Frontal cortex (tissue), 4 donors: ENCODE measurements around the gene AKR1E2. TPM values are rescaled to one million over a fixed set of nuclear protein-coding genes. Genes with fewer than 3 reads are reported as not detected.
A peak's percentile ranks its signal among the peaks of the same experiment; 100 is the strongest.

Source experiments
- DNase-seq, 2 donors: peaks; one replicate each; pipeline ENCODE4 v3.0.0; 2012; ENCODE audit warnings: low spot score in 2 of 2
- FAIRE-seq: peaks from 2 replicates; lab custom pipeline; 2012; peaks lifted over from hg19 to GRCh38; lab: Jason Lieb, UNC
- total RNA-seq: library from RNA; depleted of rRNA; stranded (reverse); fragments of >200 nt; gene quantifications from one replicate; pipeline ENCODE4 v1.2.3, GENCODE V29; 2014
- donor health status: control.
- donor health status: control.
- donor health status: control.

AKR1E2 gene
- 74.2 TPM for total RNA-seq

DNA sequence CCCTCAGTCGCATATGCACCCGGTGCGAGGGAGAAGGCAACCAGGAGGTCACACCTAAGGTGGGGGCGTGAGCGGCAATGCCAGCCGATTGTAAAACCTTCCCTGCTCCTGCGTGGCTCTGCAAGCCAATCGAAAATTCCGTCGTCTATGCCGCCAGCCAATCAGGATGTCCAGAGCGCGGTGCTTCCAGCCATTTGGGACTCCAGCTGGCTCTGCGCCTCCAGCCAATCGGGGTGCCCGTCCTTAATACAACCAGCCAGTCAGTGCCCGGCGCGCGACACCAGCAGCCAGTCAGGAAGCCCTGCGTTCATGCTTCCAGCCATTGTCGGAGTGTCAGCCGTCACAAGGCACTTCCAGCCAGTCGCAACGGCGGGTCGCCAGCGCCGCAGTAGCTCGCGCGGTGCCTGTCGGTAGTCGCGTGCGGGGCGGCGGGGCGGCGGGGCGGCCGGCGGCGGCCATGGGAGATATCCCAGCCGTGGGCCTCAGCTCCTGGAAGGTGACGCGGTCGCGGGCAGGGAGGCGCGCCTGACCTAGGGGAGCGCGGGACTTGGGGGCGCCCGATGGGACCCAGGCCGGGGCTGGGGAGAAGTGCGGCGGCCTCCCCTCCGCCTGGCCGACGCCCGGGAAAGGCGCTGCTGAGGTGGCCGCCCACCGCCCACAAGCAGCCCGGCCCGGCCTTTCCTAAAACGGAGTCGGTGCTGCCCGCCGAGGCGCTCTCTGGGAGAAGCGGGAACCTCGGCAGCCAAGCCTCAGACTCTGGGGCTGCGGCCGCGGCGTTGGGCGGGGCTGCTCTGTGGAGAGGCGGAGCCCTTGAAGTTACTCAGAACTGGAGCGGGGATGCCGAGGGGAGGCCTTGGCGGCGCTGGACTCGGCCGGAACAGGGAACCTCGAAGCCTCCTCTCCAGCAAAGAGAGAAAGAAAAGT is at the start of gene AKR1E2:
Gene AKR1E2 (plus strand): TSS at position 340 of the 924 bp plus-strand sequence. CDS start 118 bp downstream, at position 458.
- DNase-seq (peak; percentile 67 to 78), FAIRE-seq (no peak)

DNA sequence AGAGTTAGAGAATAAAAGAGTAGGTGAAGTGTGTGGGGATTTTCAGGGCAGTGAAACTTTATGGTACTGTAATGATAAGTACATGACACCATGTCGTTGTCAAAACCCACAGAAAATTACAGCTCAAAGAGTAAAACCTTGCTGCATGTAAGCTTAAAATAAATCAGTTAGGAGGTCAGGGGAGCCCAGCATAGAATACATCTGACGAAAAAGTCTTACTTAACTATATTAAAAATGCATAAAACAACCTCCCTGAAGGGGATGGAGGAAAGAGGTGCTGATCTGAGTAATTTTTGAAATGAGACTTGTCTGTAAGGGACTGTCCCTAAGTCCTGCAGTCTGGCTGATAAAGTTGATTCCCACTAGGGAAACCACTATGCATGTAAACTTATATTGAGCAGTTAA is 49.8 kb upstream of the AKR1E2 start:
- DNase-seq: no peak
- FAIRE-seq: no peak

DNA sequence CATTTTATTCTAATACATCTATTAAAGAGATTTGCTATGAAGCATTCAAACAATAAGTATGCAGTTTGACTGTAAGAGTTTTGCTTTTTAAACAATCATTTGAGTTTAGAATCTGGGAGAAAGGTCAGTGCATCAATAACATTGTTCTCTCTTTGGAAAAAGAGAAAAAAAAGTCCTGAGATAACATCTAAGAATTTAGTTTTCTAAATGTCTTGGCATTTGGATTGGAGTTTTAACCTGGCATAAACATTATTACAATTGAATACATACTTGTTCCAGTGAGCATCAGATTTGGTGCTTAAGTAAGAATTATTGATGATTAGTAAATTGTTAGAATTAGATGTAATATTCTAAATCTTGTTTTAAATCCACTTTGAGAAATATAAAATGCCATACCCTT is 47.2 kb upstream of the AKR1E2 start:
- DNase-seq (no peak), FAIRE-seq (no peak)

- DNase-seq: no peak
Observed at GRCh38 chr10:4780091-4780490, 45.9 kb upstream of the AKR1E2 start.

GRCh38 chr10:4780782-4781181 is 45.2 kb upstream of the AKR1E2 start:
- no peak for FAIRE-seq
- no peak for DNase-seq

More at GRCh38 chr10:4780091-4780490, 45.9 kb upstream of the AKR1E2 start:
- no peak for FAIRE-seq

GRCh38 chr10:4781955-4782354 is 44.1 kb upstream of the AKR1E2 start:
- no peak for FAIRE-seq

DNA sequence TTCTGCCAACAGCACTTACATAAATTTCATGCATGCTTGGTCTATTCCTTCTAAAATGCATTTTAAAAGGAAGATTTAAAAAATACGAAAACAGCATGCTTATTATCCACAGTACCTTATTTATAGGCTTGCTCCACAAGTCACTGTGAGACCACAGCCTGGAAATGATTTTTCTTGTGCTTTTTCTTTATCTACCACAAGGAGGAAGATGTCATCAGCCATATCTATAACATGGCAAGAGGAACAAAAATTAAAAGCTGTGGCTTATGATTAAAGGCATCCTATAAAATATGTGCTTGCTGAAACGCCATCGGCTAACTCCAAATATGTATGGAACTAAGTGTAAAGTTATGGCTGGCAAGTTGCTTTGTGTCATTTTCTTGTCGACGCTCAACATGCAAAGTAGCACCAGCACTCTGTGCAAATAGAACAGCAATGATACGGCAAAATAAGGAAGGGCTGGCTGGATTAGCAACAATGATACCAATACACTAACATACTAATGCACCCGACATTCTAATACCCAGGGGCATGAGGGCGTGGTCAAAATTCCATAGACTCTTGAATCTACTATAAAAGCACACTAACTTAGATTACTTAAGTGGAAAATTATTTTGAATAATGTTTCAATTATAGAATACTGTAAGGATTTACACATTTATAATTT is 41.2 kb upstream of the AKR1E2 start:
- DNase-seq (no peak), FAIRE-seq (no peak)

More at GRCh38 chr10:4781955-4782354, 44.1 kb upstream of the AKR1E2 start:
- DNase-seq: no peak

GRCh38 chr10:4786043-4786839 is 39.8 kb upstream of the AKR1E2 start:
- no peak for DNase-seq
- no peak for FAIRE-seq

- FAIRE-seq: no peak
- DNase-seq: no peak
Observed at GRCh38 chr10:4790045-4790444, 36.0 kb upstream of the AKR1E2 start.

- DNase-seq (no peak), FAIRE-seq (no peak)
Observed at GRCh38 chr10:4790922-4791321, 35.1 kb upstream of the AKR1E2 start.

DNA sequence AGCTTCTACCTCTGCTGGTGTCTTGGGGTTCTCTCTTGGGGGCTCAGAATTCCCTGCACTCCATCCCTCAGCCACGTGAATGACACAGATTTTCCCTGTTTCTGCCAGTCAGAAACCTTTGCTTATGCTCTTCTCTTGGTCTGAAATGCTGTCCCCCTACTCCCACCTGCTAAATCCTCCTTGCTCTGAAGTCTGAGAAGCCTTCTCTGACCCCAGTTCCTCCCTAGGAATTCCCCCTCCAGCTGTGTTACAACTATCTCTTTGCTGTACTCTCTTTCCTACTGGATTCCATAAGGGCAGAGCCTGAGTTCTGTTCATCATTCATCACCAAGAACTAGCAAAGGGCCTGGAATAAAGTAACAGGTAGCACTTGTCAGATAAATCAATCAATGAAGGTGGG is 33.6 kb upstream of the AKR1E2 start:
- no peak for DNase-seq
- no peak for FAIRE-seq

- FAIRE-seq (no peak), DNase-seq (no peak)
Observed at GRCh38 chr10:4801405-4801804, 24.6 kb upstream of the AKR1E2 start.

DNA sequence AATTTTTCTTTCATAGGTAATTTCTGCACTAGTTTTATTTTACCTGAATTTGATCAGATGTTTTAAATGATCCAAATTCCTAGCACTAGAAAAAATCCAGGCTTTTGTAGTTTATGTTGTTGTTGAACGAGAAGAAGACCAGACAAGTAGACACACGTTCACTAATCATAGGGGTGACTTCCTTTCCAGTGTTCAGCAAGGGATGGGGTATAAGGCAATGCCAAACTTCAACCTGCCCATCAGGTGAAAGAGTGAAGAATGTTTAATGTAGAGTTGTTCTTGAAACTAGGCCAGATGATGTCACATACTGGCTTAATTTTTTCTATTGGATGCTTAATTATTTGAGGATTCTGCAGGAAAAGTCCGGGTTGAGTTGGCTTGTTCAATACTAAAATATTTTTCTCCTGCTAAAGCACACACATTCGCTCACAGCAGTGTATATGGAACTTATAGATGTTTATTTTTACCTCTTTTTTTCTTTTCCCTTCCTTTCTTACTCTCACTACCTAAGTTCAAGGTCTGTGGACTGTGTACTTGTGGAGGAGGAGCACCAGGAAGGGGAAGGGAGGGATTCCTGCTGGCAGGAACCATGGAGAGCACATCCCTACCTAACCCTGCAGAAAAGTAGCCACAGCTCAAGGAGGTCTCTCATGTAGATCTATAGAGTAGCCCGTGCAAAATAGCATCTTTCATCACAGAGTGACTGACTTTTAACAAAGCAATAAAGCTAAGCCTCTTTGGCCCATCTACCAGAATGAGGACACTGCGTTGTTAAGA is 23.1 kb upstream of the AKR1E2 start:
- FAIRE-seq (no peak), DNase-seq (no peak)

GRCh38 chr10:4803822-4804221 is 22.2 kb upstream of the AKR1E2 start:
- no peak for DNase-seq
- FAIRE-seq: no peak

GRCh38 chr10:4804465-4804864 is 21.5 kb upstream of the AKR1E2 start:
- FAIRE-seq (no peak), DNase-seq (no peak)

- FAIRE-seq (no peak), DNase-seq (no peak)
Observed at GRCh38 chr10:4806534-4806933, 19.5 kb upstream of the AKR1E2 start.

DNA sequence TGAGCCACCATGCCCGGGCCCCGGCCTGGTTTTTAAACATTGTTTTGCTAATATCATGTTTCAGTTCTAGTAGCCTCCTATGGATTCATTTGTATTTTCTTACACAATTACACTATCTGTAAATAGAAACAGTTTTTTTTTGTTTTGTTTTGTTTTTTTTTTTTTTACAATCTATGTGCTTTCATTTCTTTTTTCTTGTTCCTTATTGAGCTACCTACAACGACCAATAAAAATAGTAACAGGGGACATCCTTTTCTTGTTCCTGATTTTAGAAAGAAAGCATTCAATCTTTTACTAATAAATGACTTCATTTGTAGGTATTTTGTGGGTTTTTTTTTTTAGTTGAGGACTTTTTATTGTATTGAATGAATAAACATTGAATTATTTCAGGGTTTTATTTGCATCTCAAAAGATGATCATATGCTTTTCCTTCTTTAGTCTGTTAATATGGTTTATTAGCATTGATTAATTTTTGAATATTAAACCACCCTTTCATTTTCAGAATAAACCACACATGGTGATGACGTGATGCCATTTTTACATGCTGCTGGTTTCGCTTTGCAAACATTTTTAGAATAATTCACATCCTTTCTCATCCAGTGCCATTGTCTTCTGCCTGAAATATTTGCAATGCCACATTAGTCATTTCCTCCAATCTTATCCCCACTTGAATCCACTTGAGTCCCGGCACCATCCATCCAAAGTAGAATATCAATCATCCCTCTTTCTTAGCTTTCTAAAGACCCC is 18.1 kb upstream of the AKR1E2 start:
- FAIRE-seq (peak; percentile 40), DNase-seq (no peak)

DNA sequence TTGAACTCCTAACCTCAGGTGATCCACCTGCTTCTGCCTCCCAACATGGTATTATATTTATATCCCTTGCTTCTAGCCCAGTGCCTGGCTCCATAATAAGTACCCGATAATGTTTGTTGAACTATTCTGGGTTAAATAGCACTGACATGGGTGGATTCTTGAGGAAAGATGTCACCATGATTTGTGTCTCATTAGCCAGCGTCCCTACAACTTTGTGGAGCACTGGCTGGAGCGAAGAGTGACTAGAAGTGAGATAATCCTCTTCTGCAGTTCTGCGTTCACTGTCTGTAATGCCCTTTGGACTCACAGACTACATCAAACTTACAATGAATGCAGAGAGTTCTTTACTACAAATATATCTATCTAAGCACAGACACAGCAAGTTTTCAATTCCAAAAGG is 16.9 kb upstream of the AKR1E2 start:
- no peak for FAIRE-seq

GRCh38 chr10:4810092-4810491 is 15.9 kb upstream of the AKR1E2 start:
- DNase-seq (no peak), FAIRE-seq (no peak)

More for the DNA sequence above, 16.9 kb upstream of the AKR1E2 start:
- no peak for DNase-seq
